GM12873 (cell line): ENCODE data around the gene RPS6KA3.

ENCODE experiments used
- TF ChIP-seq, protein P1 (sequence below): IDR thresholded peaks from 2 replicates; pipeline ENCODE4 v1.5.1; 2012; ENCODE audit warnings: low read depth, mild to moderate bottlenecking, moderate library complexity, low read length, control low read depth; ENCODE audit not compliant: insufficient read depth; ENCODE audit errors: missing control alignments

The RPS6KA3 gene

DNA sequence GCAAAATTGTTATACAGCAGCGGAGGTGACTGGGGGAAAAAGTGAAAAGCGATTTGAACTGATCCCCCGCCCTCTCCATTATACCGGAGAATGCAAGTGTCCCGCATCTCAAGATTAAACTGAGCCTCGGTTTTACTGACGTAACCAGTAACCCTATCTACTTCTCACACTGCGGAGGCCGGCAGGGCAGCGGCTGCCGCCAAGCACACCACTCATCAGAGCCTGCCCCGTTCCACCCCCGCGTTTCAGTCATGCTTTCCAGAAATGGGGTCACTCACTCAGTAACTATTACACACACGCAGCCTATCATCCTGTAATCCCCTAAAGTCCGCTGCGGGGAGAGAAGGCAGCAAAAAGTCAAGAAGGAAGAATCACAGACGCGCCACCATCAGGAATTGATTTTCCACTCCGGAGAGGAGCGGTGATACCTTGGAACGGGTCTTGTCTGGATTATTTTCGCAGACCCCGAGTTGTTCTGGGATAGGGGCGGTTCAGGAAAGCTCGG lies 1.4 kb downstream of the RPS6KA3 start:
- TF ChIP-seq, protein P1, sequence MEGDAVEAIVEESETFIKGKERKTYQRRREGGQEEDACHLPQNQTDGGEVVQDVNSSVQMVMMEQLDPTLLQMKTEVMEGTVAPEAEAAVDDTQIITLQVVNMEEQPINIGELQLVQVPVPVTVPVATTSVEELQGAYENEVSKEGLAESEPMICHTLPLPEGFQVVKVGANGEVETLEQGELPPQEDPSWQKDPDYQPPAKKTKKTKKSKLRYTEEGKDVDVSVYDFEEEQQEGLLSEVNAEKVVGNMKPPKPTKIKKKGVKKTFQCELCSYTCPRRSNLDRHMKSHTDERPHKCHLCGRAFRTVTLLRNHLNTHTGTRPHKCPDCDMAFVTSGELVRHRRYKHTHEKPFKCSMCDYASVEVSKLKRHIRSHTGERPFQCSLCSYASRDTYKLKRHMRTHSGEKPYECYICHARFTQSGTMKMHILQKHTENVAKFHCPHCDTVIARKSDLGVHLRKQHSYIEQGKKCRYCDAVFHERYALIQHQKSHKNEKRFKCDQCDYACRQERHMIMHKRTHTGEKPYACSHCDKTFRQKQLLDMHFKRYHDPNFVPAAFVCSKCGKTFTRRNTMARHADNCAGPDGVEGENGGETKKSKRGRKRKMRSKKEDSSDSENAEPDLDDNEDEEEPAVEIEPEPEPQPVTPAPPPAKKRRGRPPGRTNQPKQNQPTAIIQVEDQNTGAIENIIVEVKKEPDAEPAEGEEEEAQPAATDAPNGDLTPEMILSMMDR: no peak

DNA sequence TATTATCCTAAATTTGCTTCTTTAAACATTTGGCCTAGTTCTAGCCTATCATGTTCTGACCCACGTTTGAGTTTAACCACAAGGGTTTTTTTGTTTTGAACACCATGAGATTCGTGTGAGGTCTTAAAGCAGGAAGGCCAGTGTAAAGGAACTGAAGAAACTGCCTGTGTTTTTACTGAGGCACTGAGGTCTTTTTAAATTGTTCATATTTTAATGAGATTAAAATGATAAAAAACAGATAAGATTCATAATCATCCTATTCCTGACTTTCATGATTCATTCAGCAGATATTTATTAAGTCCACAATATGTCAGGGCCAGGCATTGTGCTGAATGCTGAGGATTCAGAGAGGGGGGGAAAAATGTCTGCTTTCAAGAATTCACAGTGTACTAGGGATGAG lies 3.2 kb downstream of the RPS6KA3 start:
- TF ChIP-seq, protein P1: no peak

DNA sequence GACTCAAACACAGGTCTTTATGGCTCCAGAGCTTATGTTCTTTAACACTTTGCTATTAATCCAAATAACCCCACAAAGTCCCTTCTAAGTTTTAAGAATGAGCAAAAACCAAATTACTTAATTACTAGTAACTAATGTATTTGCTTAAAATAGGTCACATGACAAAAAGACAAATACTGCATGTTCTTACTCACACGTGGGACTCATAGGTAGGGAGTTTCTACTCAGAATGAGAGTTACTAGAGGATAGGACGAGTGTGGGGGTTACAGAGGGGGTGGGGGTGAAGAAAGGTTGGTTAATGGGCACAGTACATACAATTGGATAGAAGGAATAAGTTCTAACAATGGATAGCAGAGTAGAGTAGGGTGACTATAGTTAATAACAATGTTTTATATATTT lies 5.8 kb downstream of the RPS6KA3 start:
- TF ChIP-seq, protein P1: no peak

DNA sequence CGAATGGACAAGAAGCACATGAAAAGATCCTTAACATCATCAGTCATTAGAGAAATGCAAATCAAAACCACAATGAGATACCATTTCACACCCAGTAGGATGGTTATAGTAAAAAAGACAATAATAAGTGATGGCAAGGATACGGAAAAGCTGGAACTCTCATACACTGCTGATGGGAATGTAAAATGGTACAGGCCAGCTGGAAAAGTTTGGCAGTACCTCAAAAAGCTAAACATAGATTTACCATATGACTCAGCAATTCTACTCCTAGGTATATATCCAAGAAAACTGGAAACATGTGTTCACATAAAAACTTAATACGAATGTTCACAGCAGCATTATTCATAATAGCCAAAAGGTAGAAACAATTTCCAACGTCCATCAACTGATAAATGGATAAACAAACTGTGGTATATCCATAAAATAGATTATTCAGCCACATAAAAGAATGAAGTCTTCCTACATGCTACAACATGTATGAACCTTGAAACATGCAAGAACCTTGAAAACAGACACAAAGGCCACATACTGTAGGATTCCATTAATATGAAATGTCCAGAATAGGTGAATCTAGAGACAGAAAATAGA lies 11.9 kb downstream of the RPS6KA3 start:
- TF ChIP-seq, protein P1: no peak

DNA sequence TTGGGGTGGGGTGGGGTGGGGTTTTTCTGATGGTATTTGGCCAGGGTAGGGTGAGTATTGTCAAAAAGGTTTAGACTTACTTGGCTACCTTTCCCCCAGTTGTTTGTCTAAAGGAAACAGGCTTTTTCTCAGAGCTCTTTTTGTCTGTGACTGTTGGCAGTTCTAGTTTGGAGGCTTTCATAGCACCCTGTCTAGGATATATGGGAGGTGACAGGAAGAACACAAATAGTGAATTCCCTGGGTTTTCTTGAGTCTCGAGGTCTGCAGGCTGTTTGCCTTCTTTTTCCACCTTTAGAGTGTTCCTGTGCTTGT lies 13.5 kb downstream of the RPS6KA3 start:
- TF ChIP-seq, protein P1: no peak

DNA sequence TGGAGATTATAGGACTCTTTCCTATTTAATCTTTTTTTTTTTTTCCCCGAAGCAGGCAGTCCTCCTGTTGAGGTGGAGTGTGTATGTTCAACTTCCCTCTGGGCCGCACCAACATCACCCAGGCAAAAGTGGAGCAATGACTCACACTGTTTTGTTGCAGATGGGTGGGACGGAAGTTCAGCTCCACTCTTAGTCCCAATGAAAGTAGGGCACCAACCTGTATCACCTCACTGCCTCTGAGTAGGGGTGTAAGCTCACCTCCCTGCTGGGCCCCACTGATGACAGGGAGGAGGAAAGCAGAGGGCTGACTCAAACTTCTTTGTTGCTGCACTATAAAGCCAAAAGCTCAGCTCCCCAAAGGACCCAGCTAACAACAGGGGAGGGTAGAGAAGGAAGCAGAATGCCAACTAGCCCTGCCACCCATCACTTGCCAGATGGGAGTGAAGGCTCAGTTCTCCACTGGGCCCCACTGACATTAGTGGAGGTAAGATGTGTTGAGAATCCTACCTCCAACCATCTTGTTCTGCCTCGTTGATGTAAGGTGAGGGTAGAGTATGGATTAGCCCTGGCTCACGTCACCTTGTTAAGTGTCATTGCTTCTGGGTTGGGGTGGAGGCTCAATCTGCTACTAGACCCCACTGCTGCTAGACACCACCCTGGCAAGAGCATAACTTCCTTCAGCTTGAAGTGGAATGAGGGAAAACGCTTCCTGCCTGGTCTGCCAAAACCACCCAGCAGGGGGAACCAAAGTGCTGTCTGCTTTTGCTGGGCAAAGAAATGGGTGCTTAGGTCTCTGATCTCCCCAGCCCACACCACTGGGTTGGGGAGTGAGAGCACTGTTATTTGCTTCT lies 14.1 kb downstream of the RPS6KA3 start:
- TF ChIP-seq, protein P1: peak; percentile 87

DNA sequence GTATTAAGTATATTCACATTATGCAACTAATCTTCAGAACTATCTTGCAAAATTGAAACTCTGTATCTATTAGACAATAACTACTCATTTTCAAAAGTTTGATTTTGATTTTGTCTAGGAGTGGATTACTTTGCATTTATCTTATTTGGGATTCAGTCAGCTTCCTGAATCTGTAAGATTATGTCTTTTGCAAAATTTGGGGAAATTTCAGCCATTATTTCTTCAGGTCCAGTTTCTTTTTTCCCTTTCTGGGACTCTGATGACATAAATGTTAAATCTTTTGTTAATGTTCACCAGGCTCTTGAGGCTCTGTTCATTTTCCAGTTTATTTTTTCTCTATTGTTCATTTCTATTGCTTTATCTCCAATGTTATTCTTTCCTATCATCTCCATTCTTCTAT lies 15.0 kb downstream of the RPS6KA3 start:
- TF ChIP-seq, protein P1: no peak
